ENCODE results near the gene SMPD3. TPM values are rescaled to one million over a fixed set of nuclear protein-coding genes. Genes with fewer than 3 reads are reported as not detected.

SMPD3 gene
- total and polyA plus RNA-seq, 7 donors = 0.04 to 0.21 (median 0.08) TPM

- Histone ChIP-seq H3K27me3 (ENCODE audit: insufficient read depth in 3 of 3, low read length in 2 of 3) (no peaks in the 10 kb centered on the region), H3K4me3 (no peak overlapping the region), H3K36me3 (ENCODE audit: insufficient read depth in 1 of 2, low read depth in 1 of 2) (no peaks in the 10 kb centered on the region), H3K9me3 (no peaks in the 10 kb centered on the region), H3K4me1 (no peaks in the 10 kb centered on the region), H3K27ac (no peak overlapping the region)
- DNase-seq (no peak), ATAC-seq (no peak)
- TF ChIP-seq CTCF (IDR thresholded peaks at IDR 0.05) = no peak
- WGBS, 3 donors = 81 to 87% (median 84%) methylated on average over 4 of the region's 4 CpGs
- intact Hi-C loops (cut with DNase I) = no loop called here
These were observed 25.8 kb downstream of the SMPD3 start for GRCh38 chr16:68422396-68422960.

GRCh38 chr16:68421076-68421475, 27.2 kb downstream of the SMPD3 start:
- H3K27me3 ChIP-seq (ENCODE audit: insufficient read depth in 3 of 3, low read length in 2 of 3) = no peaks in the 10 kb centered on the region
- H3K4me3 ChIP-seq = no peak overlapping the region
- 78 to 88% (median 80%) methylated on average over 5 of the region's 5 CpGs for WGBS, 3 donors
- H3K9me3 ChIP-seq = no peaks in the 10 kb centered on the region
- H3K36me3 ChIP-seq (ENCODE audit: insufficient read depth in 1 of 2, low read depth in 1 of 2) = no peaks in the 10 kb centered on the region
- no peak overlapping the region for H3K27ac ChIP-seq
- intact Hi-C loops (cut with DNase I) = no loop called here
- TF ChIP-seq CTCF (IDR thresholded peaks at IDR 0.05) = no peak
- no peaks in the 10 kb centered on the region for H3K4me1 ChIP-seq
- ATAC-seq (no peak), DNase-seq (no peak)

GRCh38 chr16:68420366-68420942, 27.9 kb downstream of the SMPD3 start:
- ATAC-seq (no peak), DNase-seq (no peak)
- H3K4me1 ChIP-seq = no peaks in the 10 kb centered on the region
- no peak for TF ChIP-seq CTCF (IDR thresholded peaks at IDR 0.05)
- 83 to 93% (median 90%) methylated on average over 4 of the region's 4 CpGs for WGBS, 3 donors
- no peaks in the 10 kb centered on the region for H3K36me3 ChIP-seq (ENCODE audit: insufficient read depth in 1 of 2, low read depth in 1 of 2)
- no peak overlapping the region for H3K4me3 ChIP-seq
- H3K27me3 ChIP-seq (ENCODE audit: insufficient read depth in 3 of 3, low read length in 2 of 3) = no peaks in the 10 kb centered on the region
- no peak overlapping the region for H3K27ac ChIP-seq
- intact Hi-C loops (cut with DNase I) = no loop called here
- no peaks in the 10 kb centered on the region for H3K9me3 ChIP-seq

- Histone ChIP-seq H3K9me3 (no peaks in the 10 kb centered on the region), H3K27me3 (ENCODE audit: insufficient read depth in 3 of 3, low read length in 2 of 3) (no peaks in the 10 kb centered on the region), H3K36me3 (ENCODE audit: insufficient read depth in 1 of 2, low read depth in 1 of 2) (no peaks in the 10 kb centered on the region), H3K4me3 (no peak overlapping the region), H3K27ac (no peak overlapping the region), H3K4me1 (no peaks in the 10 kb centered on the region)
- no peak for TF ChIP-seq CTCF (IDR thresholded peaks at IDR 0.05)
- no peak for ATAC-seq
- DNase-seq = no peak
- intact Hi-C loops (cut with DNase I) = no loop called here
- WGBS, 3 donors = 49 to 60% (median 52%) methylated on average over 11 of the region's 11 CpGs
These were observed 30.5 kb downstream of the SMPD3 start for GRCh38 chr16:68417711-68418301.
